Stimulated activated CD8-positive, alpha-beta memory T cell treated with anti-CD3 and anti-CD28 coated beads, Interleukin-7, amount 100 ng/mL, for 1 hour (primary cell): ENCODE measurements around the gene ERBB4.

Source experiments
- DNase-seq, 2 donors: peaks; one replicate each; pipeline ENCODE4 v3.0.0-alpha.2; 2020; ENCODE audit warnings: low read depth in 2 of 2

ERBB4 gene

GRCh38 chr2:212364112-212364985 lies 174.3 kb downstream of the ERBB4 start:
- DNase-seq: no peak

GRCh38 chr2:212361174-212361756 lies 177.3 kb downstream of the ERBB4 start:
- DNase-seq: no peak

- no peak for DNase-seq
Measured at GRCh38 chr2:212360068-212360460, 178.5 kb downstream of the ERBB4 start.

GRCh38 chr2:212359425-212360067 lies 179.1 kb downstream of the ERBB4 start:
- no peak for DNase-seq

- no peak for DNase-seq
Measured at GRCh38 chr2:212357606-212358005, 181.0 kb downstream of the ERBB4 start.

- DNase-seq: no peak
Measured at GRCh38 chr2:212354382-212354781, 184.2 kb downstream of the ERBB4 start.

- DNase-seq: no peak
Measured at GRCh38 chr2:212348501-212348900, 190.1 kb downstream of the ERBB4 start.

GRCh38 chr2:212346865-212347264 lies 191.7 kb downstream of the ERBB4 start:
- DNase-seq: no peak

- DNase-seq: no peak
Measured at GRCh38 chr2:212345966-212346365, 192.6 kb downstream of the ERBB4 start.

- no peak for DNase-seq
Measured at GRCh38 chr2:212344131-212344530, 194.5 kb downstream of the ERBB4 start.

GRCh38 chr2:212343167-212343566 lies 195.4 kb downstream of the ERBB4 start:
- no peak for DNase-seq

GRCh38 chr2:212337486-212338343 lies 200.9 kb downstream of the ERBB4 start:
- DNase-seq: no peak

- DNase-seq: no peak
Measured at GRCh38 chr2:212337036-212337435, 201.6 kb downstream of the ERBB4 start.

- no peak for DNase-seq
Measured at GRCh38 chr2:212330263-212330662, 208.3 kb downstream of the ERBB4 start.

- no peak for DNase-seq
Measured at GRCh38 chr2:212328712-212329496, 209.7 kb downstream of the ERBB4 start.

- DNase-seq: no peak
Measured at GRCh38 chr2:212328136-212328535, 210.5 kb downstream of the ERBB4 start.

- DNase-seq: no peak
Measured at GRCh38 chr2:212327171-212327809, 211.3 kb downstream of the ERBB4 start.

- no peak for DNase-seq
Measured at GRCh38 chr2:212318636-212319035, 220.0 kb downstream of the ERBB4 start.

- DNase-seq: no peak
Measured at GRCh38 chr2:212314680-212315079, 223.9 kb downstream of the ERBB4 start.

- DNase-seq: no peak
Measured at GRCh38 chr2:212311807-212312404, 226.7 kb downstream of the ERBB4 start.
